PC-3 (cell line): ENCODE measurements around the gene MSL3B.

Experiments used
- ATAC-seq: fragments of 200-7000 bp; cut with Tn5 transposase; 2 replicates; pipeline ENCODE4 v1.9.1; 2020; ENCODE audit warnings: mild to moderate bottlenecking, moderate library complexity
- BruUV-seq: library from RNA; stranded (reverse); fragments of 400-500 nt; replicated peaks from 2 replicates; lab custom pipeline; 2021; lab: Mats Ljungman, UMichigan
- CTCF ChIA-PET: fragments of 300-600 bp; sonication (Branson Sonifier 250); formaldehyde crosslinking; loops from one replicate; lab custom pipeline; 2022; ENCODE audit warnings: antibody characterized with exemption; lab: Charles Lee
- POLR2A ChIA-PET: fragments of 300-600 bp; sonication (Branson Sonifier 250); formaldehyde crosslinking; loops from one replicate; lab custom pipeline; 2022; ENCODE audit warnings: antibody characterized with exemption; ENCODE audit not compliant: unreplicated experiment; lab: Charles Lee
- DNase-seq: peaks from one replicate; pipeline ENCODE4 v3.0.0-alpha.2; 2015
- H2AFZ ChIP-seq: fragments of 300-600 bp; sonication (generic); 2 replicates; pipeline ENCODE4 v1.6.0; 2016; ENCODE audit warnings: antibody characterized with exemption, low read length
- H3F3A ChIP-seq: fragments of 300-600 bp; sonication (generic); one replicate; pipeline ENCODE4 v1.6.0; 2017; ENCODE audit warnings: antibody characterized with exemption, low read length, control low read depth, mild to moderate bottlenecking; ENCODE audit not compliant: unreplicated experiment
- H3K27ac ChIP-seq: fragments of 300-600 bp; sonication (generic); 2 replicates; pipeline ENCODE4 v1.5.1; 2016; ENCODE audit warnings: mild to moderate bottlenecking, low read length
- H3K27me3 ChIP-seq: fragments of 300-600 bp; sonication (generic); 2 replicates; pipeline ENCODE4 v1.6.1; 2016; ENCODE audit warnings: low read length, mixed read lengths
- H3K36me3 ChIP-seq: fragments of 300-600 bp; sonication (generic); 2 replicates; pipeline ENCODE4 v1.6.1; 2016; ENCODE audit warnings: low read depth, mixed run types, low read length, mixed read lengths
- H3K4me1 ChIP-seq: fragments of 300-600 bp; sonication (generic); 2 replicates; pipeline ENCODE4 v1.5.1; 2016; ENCODE audit warnings: low read length; ENCODE audit not compliant: insufficient read depth
- H3K4me2 ChIP-seq: fragments of 300-600 bp; sonication (generic); 2 replicates; pipeline ENCODE4 v1.6.0; 2016; ENCODE audit warnings: low read length
- H3K4me3 ChIP-seq: fragments of 300-600 bp; sonication (generic); 2 replicates; pipeline ENCODE4 v1.5.1; 2016; ENCODE audit warnings: mild to moderate bottlenecking, low read length, mixed read lengths
- H3K79me2 ChIP-seq: fragments of 300-600 bp; sonication (generic); 2 replicates; pipeline ENCODE4 v1.6.1; 2017; ENCODE audit warnings: low read length, mixed read lengths
- H3K9ac ChIP-seq: fragments of 300-600 bp; sonication (generic); 2 replicates; pipeline ENCODE4 v1.6.0; 2016; ENCODE audit warnings: mild to moderate bottlenecking, low read length
- H3K9me2 ChIP-seq: fragments of 300-600 bp; sonication (generic); replicated peaks from 2 replicates; pipeline ENCODE4 v1.6.1; 2016; ENCODE audit warnings: mixed run types, low read length, mixed read lengths
- H3K9me3 ChIP-seq: fragments of 300-600 bp; sonication (generic); 2 replicates; pipeline ENCODE4 v1.6.1; 2016; ENCODE audit warnings: low read length, mixed read lengths
- H4K20me1 ChIP-seq: fragments of 300-600 bp; sonication (generic); 2 replicates; pipeline ENCODE4 v1.6.1; 2016; ENCODE audit warnings: low read length, mixed read lengths
- EZH2 ChIP-seq: fragments of 300-600 bp; sonication (generic); IDR thresholded peaks from one replicate; pipeline ENCODE4 v1.6.1; 2017; ENCODE audit warnings: antibody characterized with exemption, mild to moderate bottlenecking, low read length; ENCODE audit not compliant: unreplicated experiment
- EZH2phosphoT487 ChIP-seq: fragments of 300-600 bp; sonication (generic); IDR thresholded peaks from 2 replicates; pipeline ENCODE4 v1.6.1; 2018; ENCODE audit warnings: mild to moderate bottlenecking, antibody characterized with exemption, low read length, borderline replicate concordance
- intact Hi-C: fragments of 100-400 bp; cut with micrococcal nuclease; formaldehyde crosslinking; loops from 2 replicates; pipeline ENCODE4 v1.9.0; 2023
- TF ChIP-seq, protein P1 (sequence below): fragments of 300-600 bp; sonication (generic); conservative IDR thresholded peaks from 2 replicates; pipeline ENCODE4 v1.5.1; 2017; ENCODE audit warnings: antibody characterized with exemption, low read depth, mild to moderate bottlenecking, low read length

Gene MSL3B

DNA sequence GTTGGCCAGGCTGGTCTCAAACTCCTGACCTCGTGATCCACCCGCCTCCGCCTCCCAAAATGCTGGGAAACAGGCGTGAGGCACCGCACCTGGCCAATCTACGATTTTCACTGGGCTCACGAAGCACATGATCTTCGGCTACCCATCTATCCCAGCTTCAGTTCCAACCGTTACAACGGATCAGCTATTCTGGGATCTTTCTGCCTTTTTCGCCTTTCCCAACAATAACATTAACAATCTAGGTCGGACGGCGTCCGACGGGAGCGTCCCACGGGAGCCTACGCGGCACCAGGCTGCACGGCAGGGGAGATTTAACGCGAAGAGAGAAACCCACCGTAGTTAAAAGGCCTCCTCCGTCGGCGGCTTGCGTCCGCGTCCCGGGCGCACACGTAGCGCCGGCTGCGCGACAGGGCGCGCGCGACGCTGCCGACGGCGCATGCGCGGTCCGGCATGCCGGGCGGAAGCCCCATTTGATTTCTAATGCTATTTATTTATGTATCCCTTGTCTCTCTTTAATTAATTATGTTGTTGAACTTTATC, at the start of gene MSL3B:
TSS of gene MSL3B (minus strand) at position 394 of the 540 bp plus-strand sequence.
- intact Hi-C loops: no loop called here
- ChIA-PET CTCF (no interaction called here), POLR2A (no interaction called here)

DNA sequence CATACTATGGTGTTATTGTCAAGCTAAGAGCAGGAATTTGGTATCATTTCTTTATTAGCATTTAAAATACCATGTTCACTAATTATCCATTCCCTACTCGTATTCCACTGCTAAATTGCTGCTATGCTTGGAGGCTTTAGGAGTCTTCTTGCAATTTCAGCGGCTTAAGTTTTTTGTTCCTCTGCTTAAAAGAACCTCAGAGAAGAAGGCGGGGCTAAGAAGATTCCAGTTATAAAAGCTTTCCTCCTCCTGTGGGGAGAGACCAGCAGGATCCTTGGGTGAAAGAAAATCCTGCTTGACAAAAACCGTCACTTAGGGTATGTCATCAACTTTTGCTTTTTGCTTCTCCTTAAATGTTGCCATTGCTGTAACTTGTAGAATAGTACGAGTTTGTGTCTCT, 48.9 kb upstream of the MSL3B start, which contains the start of gene TRPM8:
TSS of gene TRPM8 (plus strand) at position 258 of the 400 bp plus-strand sequence. CDS start 9,165 bp downstream, outside the sequence.
- Histone ChIP-seq H3K27ac (no peak within 1 kb of the TSS), H3K79me2 (no peaks in the 10 kb centered on the region), H3K9me2 (no peaks in the 10 kb centered on the region), H3K9me3 (no peaks in the 10 kb centered on the region), H3K27me3 (peaks cover 18% of the 10 kb centered on the region; the same call in 1 of the 2 replicates), H2AFZ (no peak within 1 kb of the TSS), H3K4me3 (no peak within 1 kb of the TSS), H3K36me3 (no peaks in the 10 kb centered on the region), H3K4me2 (no peak within 1 kb of the TSS), H3K9ac (no peak within 1 kb of the TSS), H4K20me1 (no peaks in the 10 kb centered on the region), H3F3A (no peaks in the 10 kb centered on the region), H3K4me1 (peaks cover 8% of the 10 kb centered on the region)
- ATAC-seq: no peak
- no peak for DNase-seq
- TF ChIP-seq EZH2: no peak
- TF ChIP-seq EZH2phosphoT487: no peak
- TF ChIP-seq, protein P1, sequence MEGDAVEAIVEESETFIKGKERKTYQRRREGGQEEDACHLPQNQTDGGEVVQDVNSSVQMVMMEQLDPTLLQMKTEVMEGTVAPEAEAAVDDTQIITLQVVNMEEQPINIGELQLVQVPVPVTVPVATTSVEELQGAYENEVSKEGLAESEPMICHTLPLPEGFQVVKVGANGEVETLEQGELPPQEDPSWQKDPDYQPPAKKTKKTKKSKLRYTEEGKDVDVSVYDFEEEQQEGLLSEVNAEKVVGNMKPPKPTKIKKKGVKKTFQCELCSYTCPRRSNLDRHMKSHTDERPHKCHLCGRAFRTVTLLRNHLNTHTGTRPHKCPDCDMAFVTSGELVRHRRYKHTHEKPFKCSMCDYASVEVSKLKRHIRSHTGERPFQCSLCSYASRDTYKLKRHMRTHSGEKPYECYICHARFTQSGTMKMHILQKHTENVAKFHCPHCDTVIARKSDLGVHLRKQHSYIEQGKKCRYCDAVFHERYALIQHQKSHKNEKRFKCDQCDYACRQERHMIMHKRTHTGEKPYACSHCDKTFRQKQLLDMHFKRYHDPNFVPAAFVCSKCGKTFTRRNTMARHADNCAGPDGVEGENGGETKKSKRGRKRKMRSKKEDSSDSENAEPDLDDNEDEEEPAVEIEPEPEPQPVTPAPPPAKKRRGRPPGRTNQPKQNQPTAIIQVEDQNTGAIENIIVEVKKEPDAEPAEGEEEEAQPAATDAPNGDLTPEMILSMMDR: no peak
- intact Hi-C loops: no loop called here
- POLR2A ChIA-PET: no interaction called here
- no TSS peak for BruUV-seq
- CTCF ChIA-PET: no interaction called here

More for the DNA sequence above, at the start of gene MSL3B:
- H3K4me1 ChIP-seq: 0 out of 2 replicates have a peak, but pooled peaks cover 9% of the 10 kb centered on the region
- TF ChIP-seq, protein P1: no peak
- TF ChIP-seq EZH2phosphoT487 (no peak), EZH2 (no peak)
- peak within 1 kb of the TSS; percentile 78 for H3K9ac ChIP-seq
- H3F3A ChIP-seq: no peaks in the 10 kb centered on the region
- no TSS peak for BruUV-seq
- H2AFZ ChIP-seq: peak within 1 kb of the TSS; percentile 99
- ATAC-seq (peak; percentile 72), DNase-seq (peak; percentile 76)
- no peaks in the 10 kb centered on the region for H3K27me3 ChIP-seq
- no peaks in the 10 kb centered on the region for H4K20me1 ChIP-seq
- H3K9me3 ChIP-seq: no peaks in the 10 kb centered on the region
- H3K79me2 ChIP-seq: peaks cover 34% of the 10 kb centered on the region
- H3K27ac ChIP-seq: peak within 1 kb of the TSS; percentile 4; the same call in 1 of the 2 replicates
- peak within 1 kb of the TSS; percentile 72 for H3K4me3 ChIP-seq
- no peaks in the 10 kb centered on the region for H3K9me2 ChIP-seq
- peak within 1 kb of the TSS; percentile 82 for H3K4me2 ChIP-seq
- 0 out of 2 replicates have a peak, but pooled peaks cover 12% of the 10 kb centered on the region for H3K36me3 ChIP-seq

DNA sequence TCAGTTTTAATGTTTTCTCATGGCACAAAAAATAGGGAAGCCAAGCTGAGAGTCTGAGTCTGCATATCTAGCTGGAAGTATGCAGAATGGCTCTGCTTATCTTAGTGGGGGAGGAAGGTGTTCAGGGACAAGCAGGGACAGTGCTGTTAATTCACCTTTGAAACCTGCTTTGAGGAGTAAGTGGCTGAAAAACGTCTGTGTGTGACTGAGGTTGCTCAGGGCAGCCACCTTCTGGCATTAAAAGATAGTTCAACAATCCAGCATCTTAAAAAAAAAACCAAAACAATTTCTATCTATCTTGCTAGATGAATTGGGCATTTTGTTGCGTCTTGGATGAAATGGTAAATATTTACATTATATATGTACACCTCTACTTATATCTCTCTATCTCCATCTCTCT, 46.9 kb upstream of the MSL3B start:
- no peak overlapping the region for H3K4me2 ChIP-seq
- H3K27ac ChIP-seq: no peak overlapping the region
- ATAC-seq (0 out of 2 replicates have a peak, but pooled peaks have one; percentile 48), DNase-seq (peak; percentile 47)
- no TSS peak for BruUV-seq
- intact Hi-C loops: loop anchor here (2.0 kb wide), 1 partner anchor 60 kb away; the partner anchor contains the start of gene HJURP
- peaks cover 4% of the 10 kb centered on the region for H3K4me1 ChIP-seq
- ChIA-PET POLR2A (no interaction called here), CTCF (interaction anchor here (0.6 kb wide), 2 partner anchors 544 to 811 kb away, joined by 4 to 10 read pairs; no protein-coding TSS in a partner anchor)
- no peaks in the 10 kb centered on the region for H4K20me1 ChIP-seq
- TF ChIP-seq, protein P1: peak; percentile 58
- TF ChIP-seq EZH2phosphoT487 (no peak), EZH2 (no peak)
- no peak overlapping the region for H2AFZ ChIP-seq
- peaks cover 23% of the 10 kb centered on the region; the same call in 1 of the 2 replicates for H3K27me3 ChIP-seq
- H3K9me3 ChIP-seq: no peaks in the 10 kb centered on the region
- no peaks in the 10 kb centered on the region for H3F3A ChIP-seq
- H3K9me2 ChIP-seq: no peaks in the 10 kb centered on the region
- H3K36me3 ChIP-seq: no peaks in the 10 kb centered on the region
- H3K9ac ChIP-seq: no peak overlapping the region
- no peaks in the 10 kb centered on the region for H3K79me2 ChIP-seq
- H3K4me3 ChIP-seq: no peak overlapping the region
